OCI-LY3 (cell line): ENCODE measurements around the gene CFAP410.

Experiments
- H2AFZ ChIP-seq: fragments of 200-600, 300-600 bp; shearing (Covaris generic); 2 replicates; pipeline ENCODE4 v1.6.0; 2014; ENCODE audit warnings: antibody characterized with exemption, low read depth, low read length
- H3K27ac ChIP-seq: fragments of 200-600, 300-600 bp; sonication (generic); 2 replicates; pipeline ENCODE4 v1.5.1; 2014; ENCODE audit warnings: mild to moderate bottlenecking, low read length, moderate library complexity, mixed read lengths
- H3K27me3 ChIP-seq: fragments of 200-600, 300-600 bp; sonication (generic); 2 replicates; pipeline ENCODE4 v1.6.1; 2014; ENCODE audit warnings: low read depth, low read length, mixed read lengths
- H3K36me3 ChIP-seq: fragments of 200-600, 300-600 bp; sonication (generic); replicated peaks from 2 replicates; pipeline ENCODE3; 2014; ENCODE audit warnings: low read depth, low read length, mixed read lengths
- H3K4me1 ChIP-seq: fragments of 300-600, 200-600 bp; sonication (generic); 2 replicates; pipeline ENCODE4 v1.6.1; 2014; ENCODE audit warnings: low read length, mixed read lengths
- H3K4me2 ChIP-seq: fragments of 200-600, 300-600 bp; sonication (generic); 2 replicates; pipeline ENCODE4 v1.6.1; 2014; ENCODE audit warnings: low read length, mixed read lengths
- H3K4me3 ChIP-seq: fragments of 300-600, 200-600 bp; sonication (generic); 2 replicates; pipeline ENCODE4 v1.5.1; 2014; ENCODE audit warnings: antibody characterized with exemption, mild to moderate bottlenecking, low read length, moderate library complexity
- H3K79me2 ChIP-seq: fragments of 300-600, 200-600 bp; shearing (Covaris generic); 2 replicates; pipeline ENCODE4 v1.6.1; 2014; ENCODE audit warnings: mild to moderate bottlenecking, low read length, mixed read lengths
- H3K9ac ChIP-seq: fragments of 300-600, 200-600 bp; shearing (Covaris generic); 2 replicates; pipeline ENCODE4 v1.6.0; 2014; ENCODE audit warnings: mild to moderate bottlenecking, low read length, moderate library complexity
- H3K9me3 ChIP-seq: fragments of 200-600, 300-600 bp; shearing (Covaris generic); 2 replicates; pipeline ENCODE4 v1.6.1; 2014; ENCODE audit warnings: low read length, mixed read lengths; ENCODE audit not compliant: insufficient read depth
- H4K20me1 ChIP-seq: fragments of 200-600, 300-600 bp; sonication (generic); 2 replicates; pipeline ENCODE4 v1.6.1; 2016; ENCODE audit warnings: low read length, mixed read lengths; ENCODE audit not compliant: insufficient read depth
- CTCF ChIP-seq: fragments of 200-600, 300-600 bp; sonication (generic); IDR thresholded peaks from 2 replicates; pipeline ENCODE4 v1.5.1; 2014; ENCODE audit warnings: antibody characterized with exemption, low read length, low read depth
- EZH2phosphoT487 ChIP-seq: fragments of 200-600 bp; shearing (Covaris generic); IDR thresholded peaks from 2 replicates; pipeline ENCODE4 v1.6.1; 2018; ENCODE audit warnings: antibody characterized with exemption, mixed run types, low read depth

Gene CFAP410

GRCh38 chr21:44297525-44298290, 41.5 kb downstream of the CFAP410 start:
- H3K4me3 ChIP-seq = no peak overlapping the region
- no peaks in the 10 kb centered on the region for H3K27me3 ChIP-seq
- no peaks in the 10 kb centered on the region for H3K9me3 ChIP-seq
- H3K27ac ChIP-seq = peak overlapping the region; percentile 24; the same call in 1 of the 2 replicates
- H3K79me2 ChIP-seq = peaks cover 26% of the 10 kb centered on the region
- TF ChIP-seq EZH2phosphoT487 (no peak), CTCF (peak; percentile 72)
- H2AFZ ChIP-seq = no peak overlapping the region
- peaks cover 22% of the 10 kb centered on the region for H4K20me1 ChIP-seq
- H3K36me3 ChIP-seq = peaks cover 5% of the 10 kb centered on the region
- H3K4me1 ChIP-seq = peaks cover 65% of the 10 kb centered on the region
- H3K9ac ChIP-seq = no peak overlapping the region
- H3K4me2 ChIP-seq = peak overlapping the region; percentile 33

- Histone ChIP-seq H3K9ac (peak overlapping the region; percentile 54; the same call in 1 of the 2 replicates), H3K4me2 (peak overlapping the region; percentile 30; the same call in 1 of the 2 replicates), H3K27ac (peak overlapping the region; percentile 62), H4K20me1 (peaks cover 14% of the 10 kb centered on the region), H3K79me2 (peaks cover 18% of the 10 kb centered on the region), H2AFZ (no peak overlapping the region), H3K36me3 (peaks cover 4% of the 10 kb centered on the region), H3K27me3 (no peaks in the 10 kb centered on the region), H3K9me3 (no peaks in the 10 kb centered on the region), H3K4me3 (no peak overlapping the region), H3K4me1 (peaks cover 68% of the 10 kb centered on the region)
- no peak for TF ChIP-seq CTCF
- TF ChIP-seq EZH2phosphoT487 = no peak
Observed at GRCh38 chr21:44296916-44297315, 42.3 kb downstream of the CFAP410 start.

GRCh38 chr21:44296103-44296519, 43.1 kb downstream of the CFAP410 start:
- TF ChIP-seq EZH2phosphoT487 (no peak), CTCF (no peak)
- Histone ChIP-seq H2AFZ (no peak overlapping the region), H3K4me3 (peak overlapping the region; percentile 32; the same call in 1 of the 2 replicates), H3K9ac (peak overlapping the region; percentile 54; the same call in 1 of the 2 replicates), H3K9me3 (no peaks in the 10 kb centered on the region), H4K20me1 (peaks cover 6% of the 10 kb centered on the region), H3K27ac (peak overlapping the region; percentile 62), H3K36me3 (peaks cover 3% of the 10 kb centered on the region), H3K4me2 (peak overlapping the region; percentile 55), H3K79me2 (peaks cover 10% of the 10 kb centered on the region), H3K4me1 (peaks cover 68% of the 10 kb centered on the region), H3K27me3 (no peaks in the 10 kb centered on the region)

- no peaks in the 10 kb centered on the region for H3K27me3 ChIP-seq
- H3K9ac ChIP-seq = peak overlapping the region; percentile 54; the same call in 1 of the 2 replicates
- peaks cover 5% of the 10 kb centered on the region for H3K79me2 ChIP-seq
- H3K9me3 ChIP-seq = no peaks in the 10 kb centered on the region
- TF ChIP-seq CTCF = no peak
- no peak for TF ChIP-seq EZH2phosphoT487
- H3K27ac ChIP-seq = peak overlapping the region; percentile 62
- H3K4me2 ChIP-seq = peak overlapping the region; percentile 55
- H3K4me3 ChIP-seq = peak overlapping the region; percentile 32; the same call in 1 of the 2 replicates
- H4K20me1 ChIP-seq = peaks cover 1% of the 10 kb centered on the region
- no peaks in the 10 kb centered on the region for H3K36me3 ChIP-seq
- H2AFZ ChIP-seq = no peak overlapping the region
- peaks cover 69% of the 10 kb centered on the region for H3K4me1 ChIP-seq
Observed at GRCh38 chr21:44295646-44296045, 43.5 kb downstream of the CFAP410 start.
